Hepatocyte (in vitro differentiated cells): Measurements from ENCODE around the gene SCN2B. TPM values are rescaled to one million over a fixed set of nuclear protein-coding genes. Genes with fewer than 3 reads are reported as not detected.
A peak's percentile ranks its signal among the peaks of the same experiment; 100 is the strongest.

ENCODE experiments used
- DNase-seq: peaks from one replicate; pipeline ENCODE4 v3.0.0-alpha.2; 2016; ENCODE audit warnings: low spot score
- H2AFZ ChIP-seq: fragments of 200-600 bp; sonication (generic); 2 replicates; pipeline ENCODE4 v1.6.0; 2016; ENCODE audit warnings: antibody characterized with exemption, mild to moderate bottlenecking
- H3K27ac ChIP-seq: fragments of 200-600 bp; sonication (generic); 2 replicates; pipeline ENCODE4 v1.5.1; 2016; ENCODE audit warnings: mild to moderate bottlenecking
- H3K27me3 ChIP-seq: fragments of 200-600 bp; sonication (generic); 2 replicates; pipeline ENCODE4 v1.6.1; 2016
- H3K36me3 ChIP-seq: fragments of 200-600 bp; sonication (generic); replicated peaks from 2 replicates; pipeline ENCODE4 v1.5.1; 2016; ENCODE audit warnings: low read depth; ENCODE audit not compliant: insufficient read depth
- H3K4me1 ChIP-seq: fragments of 200-600 bp; sonication (generic); 2 replicates; pipeline ENCODE4 v1.5.1; 2016; ENCODE audit warnings: mild to moderate bottlenecking, moderate library complexity; ENCODE audit not compliant: insufficient read depth
- H3K4me2 ChIP-seq: fragments of 200-600 bp; sonication (generic); 2 replicates; pipeline ENCODE4 v1.6.0; 2016
- H3K4me3 ChIP-seq: fragments of 200-600 bp; sonication (generic); 2 replicates; pipeline ENCODE4 v1.5.1; 2016; ENCODE audit warnings: mild to moderate bottlenecking
- H3K79me2 ChIP-seq: fragments of 200-600 bp; sonication (generic); 2 replicates; pipeline ENCODE4 v1.6.0; 2017; ENCODE audit warnings: mild to moderate bottlenecking
- H3K9me2 ChIP-seq: fragments of 200-600 bp; sonication (generic); replicated peaks from 2 replicates; pipeline ENCODE4 v1.6.0; 2017; ENCODE audit warnings: mild to moderate bottlenecking; ENCODE audit not compliant: insufficient read depth
- H3K9me3 ChIP-seq: fragments of 200-600 bp; sonication (generic); 2 replicates; pipeline ENCODE4 v1.5.1; 2016; ENCODE audit warnings: low read depth, mild to moderate bottlenecking
- H4K20me1 ChIP-seq: fragments of 200-600 bp; sonication (generic); 2 replicates; pipeline ENCODE4 v1.6.0; 2016; ENCODE audit warnings: mild to moderate bottlenecking; ENCODE audit not compliant: insufficient read depth, poor library complexity, severe bottlenecking
- CTCF ChIP-seq: fragments of 200-600 bp; sonication (generic); IDR thresholded peaks from 2 replicates; pipeline ENCODE4 v1.5.1; 2016; ENCODE audit warnings: antibody characterized with exemption, mild to moderate bottlenecking; ENCODE audit not compliant: poor library complexity
- EZH2 ChIP-seq: fragments of 200-600 bp; sonication (generic); IDR thresholded peaks from 2 replicates; pipeline ENCODE4 v1.6.1; 2016; ENCODE audit warnings: antibody characterized with exemption, mild to moderate bottlenecking, borderline replicate concordance
- EZH2phosphoT487 ChIP-seq: fragments of 200-600 bp; sonication (generic); IDR thresholded peaks from one replicate; pipeline ENCODE4 v1.6.1; 2018; ENCODE audit warnings: antibody characterized with exemption, mild to moderate bottlenecking, low read depth, moderate library complexity; ENCODE audit not compliant: unreplicated experiment, severe bottlenecking
- WGBS: methylation state at CpG from one replicate; pipeline ENCODE4 v1.1.6; 2016; ENCODE audit warnings: low lambda C conversion rate; ENCODE audit errors: missing lambda C conversion rate; 5-methylcytosine and 5-hydroxymethylcytosine counted together
- polyA plus RNA-seq: library from polyadenylated mRNA; unstranded; fragments of >200 nt; fragmentation: Nextera tagmentation; extraction: Ambion mirVana; gene quantifications from 2 replicates; pipeline ENCODE4 v1.2.1, GENCODE V29; 2016
- total RNA-seq: library from RNA; depleted of rRNA; stranded (reverse); fragments of >200 nt; gene quantifications from 2 replicates; pipeline ENCODE4 v1.2.3, GENCODE V29; 2014

Gene SCN2B
- total and polyA plus RNA-seq, 2 experiments from 2014 or later, result 1.1 to 1.2 TPM

- Histone ChIP-seq H3K79me2 (no peaks in the 10 kb centered on the region), H4K20me1 (no peaks in the 10 kb centered on the region), H3K4me1 (peaks cover 27% of the 10 kb centered on the region), H3K27ac (no peak overlapping the region), H3K27me3 (peaks cover 96% of the 10 kb centered on the region), H2AFZ (no peak overlapping the region), H3K9me3 (no peaks in the 10 kb centered on the region), H3K9me2 (no peaks in the 10 kb centered on the region), H3K4me3 (no peak overlapping the region), H3K36me3 (no peaks in the 10 kb centered on the region), H3K4me2 (peak overlapping the region; percentile 99)
- 13% methylated on average over 15 of the region's 16 CpGs for WGBS
- DNase-seq, result no peak
- no peak for TF ChIP-seq CTCF
- no peak for TF ChIP-seq EZH2phosphoT487
- no peak for TF ChIP-seq EZH2
Observed at GRCh38 chr11:118153516-118153915, 22.9 kb downstream of the SCN2B start.

GRCh38 chr11:118152552-118153471 is 23.6 kb downstream of the SCN2B start, which contains the start of gene SCN4B:
Gene SCN4B, minus strand, starts transcription at chr11:118152823. Its CDS starts 150 bp downstream, at chr11:118152673.
- WGBS, result under 1% methylated on average over 44 of the region's 88 CpGs

GRCh38 chr11:118152020-118152551 is 24.4 kb downstream of the SCN2B start:
- Histone ChIP-seq H3K27me3 (peaks cover 88% of the 10 kb centered on the region), H3K9me3 (no peaks in the 10 kb centered on the region), H3K79me2 (no peaks in the 10 kb centered on the region), H3K4me1 (peaks cover 27% of the 10 kb centered on the region), H4K20me1 (no peaks in the 10 kb centered on the region), H3K4me2 (peak overlapping the region; percentile 99), H2AFZ (peak overlapping the region; percentile 66), H3K36me3 (no peaks in the 10 kb centered on the region), H3K27ac (no peak overlapping the region), H3K4me3 (no peak overlapping the region), H3K9me2 (no peaks in the 10 kb centered on the region)
- 5% methylated on average over 16 of the region's 16 CpGs for WGBS
- DNase-seq, result no peak
- TF ChIP-seq EZH2 (peak; percentile 16), EZH2phosphoT487 (no peak), CTCF (no peak)

More at GRCh38 chr11:118152552-118153471, 23.6 kb downstream of the SCN2B start, which contains the start of gene SCN4B:
- Histone ChIP-seq H3K4me2 (peak within 1 kb of the TSS; percentile 99), H3K79me2 (no peaks in the 10 kb centered on the region), H3K4me1 (peaks cover 27% of the 10 kb centered on the region), H2AFZ (peak within 1 kb of the TSS; percentile 66), H3K27me3 (peaks cover 90% of the 10 kb centered on the region), H3K9me3 (no peaks in the 10 kb centered on the region), H3K36me3 (no peaks in the 10 kb centered on the region), H3K27ac (no peak within 1 kb of the TSS), H3K9me2 (no peaks in the 10 kb centered on the region), H3K4me3 (peak within 1 kb of the TSS; percentile 63), H4K20me1 (no peaks in the 10 kb centered on the region)
- peak; percentile 88 for DNase-seq
- TF ChIP-seq EZH2phosphoT487 (peak; percentile 19), EZH2 (peak; percentile 83), CTCF (no peak)
